GM18868 (cell line): Measurements from ENCODE around the gene S100A10.

ENCODE experiments used
- ATAC-seq: cut with Tn5 transposase; IDR thresholded peaks from one replicate; pipeline ENCODE4 v1.9.1; 2021; ENCODE audit warnings: mild to moderate bottlenecking, moderate library complexity; ENCODE audit not compliant: unreplicated experiment

Gene S100A10

DNA sequence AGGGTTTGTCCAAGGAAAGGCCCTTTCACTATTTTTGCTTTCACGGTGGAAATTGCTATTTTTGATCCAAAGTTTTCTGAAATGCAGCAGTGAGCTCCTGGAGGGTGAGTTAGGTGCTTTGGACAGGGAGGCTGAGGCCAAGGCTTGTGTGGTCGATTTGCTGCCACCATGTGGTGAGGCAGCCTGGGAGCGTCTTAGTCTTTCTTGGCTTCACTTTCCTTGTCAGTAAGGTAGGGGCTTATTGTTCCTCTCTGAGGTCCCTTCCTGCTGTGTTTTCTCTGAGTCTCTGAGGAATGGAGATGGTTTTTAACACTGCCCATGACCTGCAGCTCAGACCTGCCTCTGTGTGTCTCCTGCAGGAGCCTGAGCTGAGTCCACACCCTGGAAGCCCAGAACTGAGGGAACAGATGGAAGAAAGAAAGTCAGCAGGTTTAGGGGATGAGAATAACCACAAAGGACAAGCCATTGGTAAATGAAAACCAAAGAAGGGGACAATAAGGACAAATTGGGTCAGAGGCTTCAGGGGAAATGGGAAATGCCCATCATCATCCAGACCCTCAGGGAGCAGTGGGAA, 20.1 kb upstream of the S100A10 start:
- no peak for ATAC-seq

DNA sequence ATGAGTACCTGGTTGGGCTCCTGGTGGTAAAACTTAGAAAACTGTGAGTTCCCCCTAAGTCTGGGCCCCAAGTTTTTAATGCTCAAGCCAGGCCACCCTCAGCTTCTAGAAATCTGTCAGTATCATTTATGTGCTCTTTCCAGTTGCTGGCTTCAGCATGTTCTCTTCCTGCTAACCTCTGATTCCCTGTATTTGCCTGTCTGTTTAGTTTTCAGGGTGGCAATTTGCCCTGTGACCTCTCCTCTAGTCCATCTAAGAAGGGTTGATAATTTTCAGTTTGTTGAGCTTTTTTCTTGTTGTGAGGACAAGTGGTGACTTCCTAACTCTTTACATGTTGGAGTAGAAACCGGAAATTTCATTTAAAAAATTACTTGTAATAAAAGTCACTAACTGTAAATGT, 16.0 kb upstream of the S100A10 start:
- ATAC-seq = no peak

DNA sequence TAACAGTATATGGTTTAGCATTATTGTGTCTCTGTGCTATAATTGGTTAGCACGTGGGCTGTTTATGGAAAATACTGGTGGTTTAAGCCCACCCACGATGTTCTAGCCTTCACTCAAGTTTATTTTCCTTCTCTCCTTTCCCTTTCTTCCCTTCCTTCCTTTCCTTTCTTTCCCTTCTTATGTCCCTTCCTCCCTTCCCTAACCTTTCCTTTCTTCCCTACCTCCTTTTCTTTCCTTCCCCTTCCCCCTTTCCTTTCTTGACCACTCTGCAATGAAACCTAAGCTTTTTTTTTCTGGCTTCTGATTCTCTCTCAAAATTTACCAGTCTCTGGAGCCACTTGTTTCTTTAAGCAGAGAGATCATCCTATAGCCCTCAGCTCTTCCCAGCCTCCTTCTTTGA, 13.4 kb upstream of the S100A10 start:
- no peak for ATAC-seq

DNA sequence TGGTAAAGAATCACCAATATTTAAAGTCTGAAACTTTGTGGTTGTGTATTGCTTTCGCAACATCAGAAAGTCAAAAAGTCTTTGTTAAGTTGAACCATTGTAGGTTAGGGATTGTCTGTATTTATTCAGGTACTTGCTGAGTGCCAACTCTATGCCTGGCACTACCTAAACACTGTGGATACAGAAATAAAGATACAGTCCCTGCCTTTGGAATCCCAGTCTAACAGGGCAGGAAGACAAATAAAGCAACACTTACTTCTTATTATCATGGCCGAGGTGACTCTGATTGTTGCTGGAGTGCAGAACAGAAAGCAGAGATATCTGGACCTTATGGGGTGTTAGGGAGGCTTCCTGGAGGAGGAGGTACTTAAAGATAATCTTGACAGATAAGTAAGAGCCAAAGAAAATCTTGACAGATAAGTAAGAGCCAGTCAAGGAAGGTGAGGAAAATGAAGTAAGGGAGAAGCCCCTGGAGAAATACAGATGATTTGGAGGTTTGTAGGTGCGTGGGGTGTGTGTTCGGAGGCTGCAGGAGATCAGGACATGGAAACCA, 11.8 kb upstream of the S100A10 start:
- ATAC-seq = no peak

- ATAC-seq = no peak
Observed at GRCh38 chr1:152003846-152004442, 10.3 kb upstream of the S100A10 start.

DNA sequence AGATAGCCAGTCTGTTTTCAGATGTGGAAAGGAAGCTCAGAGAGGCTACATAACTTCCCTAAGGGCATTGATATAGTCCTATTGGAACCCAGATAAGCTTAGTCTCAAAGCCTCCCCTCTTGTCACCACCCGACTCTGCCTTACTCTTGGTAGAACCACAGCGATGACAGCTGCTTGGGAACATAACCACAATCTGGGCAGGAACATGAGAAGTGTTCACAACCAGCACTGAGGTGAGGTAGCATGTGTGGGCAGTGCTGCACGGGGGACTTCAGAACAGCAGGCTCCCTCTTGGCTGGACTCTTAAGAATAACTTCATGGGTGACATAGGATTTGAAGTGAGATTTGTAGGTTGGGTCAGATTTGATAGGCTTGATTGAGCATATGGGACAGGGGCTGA, 9.3 kb upstream of the S100A10 start:
- ATAC-seq = no peak

DNA sequence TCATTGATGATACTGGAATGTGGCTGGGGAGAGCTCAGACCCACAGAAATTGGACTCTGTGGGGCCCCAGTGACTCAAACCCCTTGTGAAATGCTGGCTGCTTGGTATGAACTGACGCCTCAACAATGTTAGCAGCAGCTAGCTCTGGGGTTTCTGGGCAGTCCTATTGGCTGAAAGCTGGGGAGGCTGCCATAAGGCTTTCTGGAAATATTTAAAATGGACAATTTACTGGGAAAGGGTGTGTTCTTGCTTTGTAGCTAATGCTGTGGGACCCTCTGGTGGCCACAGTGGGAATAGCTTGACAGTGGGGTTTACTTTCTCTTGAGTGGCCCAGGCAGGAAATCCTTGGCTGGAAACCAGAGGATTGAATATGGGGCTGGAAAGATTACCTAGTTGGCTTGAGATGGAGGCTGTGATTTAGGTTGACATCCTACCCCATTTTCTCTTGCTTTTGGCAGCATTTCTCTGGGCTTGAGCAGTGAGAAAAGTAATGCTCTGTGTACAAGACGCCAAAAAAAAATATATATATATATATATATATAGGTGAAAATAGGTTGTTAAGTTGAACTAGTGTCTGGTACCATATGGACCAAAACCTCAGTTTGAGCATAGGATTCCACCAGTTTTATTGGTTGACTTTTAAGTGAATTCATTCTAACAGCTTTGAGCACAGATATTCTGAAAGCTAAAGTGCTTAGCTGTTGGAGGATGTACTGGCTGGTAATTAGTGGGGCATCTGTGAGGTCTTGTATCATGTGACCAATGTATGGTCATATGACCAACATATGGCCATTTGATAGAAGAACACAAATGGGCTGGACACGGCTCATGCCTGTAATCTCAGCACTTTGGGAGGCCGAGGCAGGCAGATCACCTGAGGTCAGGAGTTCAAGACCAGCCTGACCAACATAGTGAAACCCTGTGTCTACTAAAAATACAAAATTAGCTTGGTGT, 8.2 kb upstream of the S100A10 start:
- ATAC-seq = no peak

DNA sequence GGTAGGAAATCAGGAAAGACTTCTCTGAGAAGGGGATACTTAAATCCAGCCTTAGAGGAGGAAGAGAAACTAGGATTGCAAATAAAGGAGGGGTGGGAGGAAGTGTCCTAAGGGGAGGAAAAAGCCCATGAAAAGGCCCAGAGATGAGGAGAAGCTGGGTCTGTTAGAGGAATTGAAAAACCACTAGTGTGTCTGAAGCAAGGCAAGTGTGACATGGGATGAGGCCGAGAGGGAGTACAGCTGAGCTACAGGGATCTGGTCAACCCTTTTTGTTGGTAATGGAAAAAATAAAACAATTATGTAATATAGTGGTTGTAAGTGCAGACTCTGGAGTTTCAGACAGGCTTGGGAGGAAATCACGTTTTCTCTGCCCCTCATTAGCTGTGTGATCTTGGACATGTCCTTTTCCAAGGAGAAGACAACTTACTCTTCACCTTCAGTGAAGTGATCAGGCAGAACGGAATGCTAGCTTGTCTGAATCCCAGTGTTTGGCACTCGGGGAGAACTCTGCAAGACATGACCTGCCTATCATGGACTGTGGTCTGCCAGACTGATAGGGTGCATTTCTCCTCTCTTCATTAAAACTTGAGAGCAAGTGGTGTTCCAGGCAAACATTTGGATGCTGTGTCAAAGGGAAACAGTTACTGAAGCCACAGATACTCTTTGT, 7.4 kb upstream of the S100A10 start:
- ATAC-seq = no peak

DNA sequence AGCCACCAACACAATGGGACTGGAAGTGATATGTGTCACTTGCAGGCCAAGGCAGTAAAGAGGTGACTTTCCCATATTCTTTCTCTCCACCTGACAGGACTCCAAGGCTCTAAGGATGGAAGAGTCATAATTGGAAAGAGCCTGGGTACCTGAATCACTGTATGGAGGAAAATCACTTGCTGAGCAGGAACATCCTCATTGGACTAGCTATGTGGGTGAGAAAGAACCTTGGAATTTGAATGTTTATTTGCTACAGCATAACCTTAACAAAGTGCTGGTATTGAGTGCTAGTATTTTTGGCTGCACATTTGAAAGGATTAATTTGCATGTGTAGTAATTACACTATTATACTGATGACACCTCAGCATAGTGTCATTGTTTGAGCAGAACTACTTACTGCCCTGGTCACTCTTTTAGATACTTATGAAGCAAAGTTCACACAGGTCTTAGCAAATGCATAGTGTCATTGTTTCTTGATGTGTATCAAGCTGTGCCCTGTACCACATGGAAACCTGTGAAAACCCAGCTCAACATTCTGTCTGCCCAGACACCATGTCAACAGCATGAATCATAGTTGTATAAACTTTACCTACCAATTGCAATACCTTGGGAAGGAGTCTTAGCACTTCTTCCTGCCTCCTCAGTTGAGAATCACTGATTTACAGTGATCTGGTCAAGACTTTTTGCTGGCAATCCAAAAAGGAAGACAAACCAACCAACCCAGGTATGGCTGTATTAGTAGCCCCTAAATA, 5.1 kb upstream of the S100A10 start:
- no peak for ATAC-seq

DNA sequence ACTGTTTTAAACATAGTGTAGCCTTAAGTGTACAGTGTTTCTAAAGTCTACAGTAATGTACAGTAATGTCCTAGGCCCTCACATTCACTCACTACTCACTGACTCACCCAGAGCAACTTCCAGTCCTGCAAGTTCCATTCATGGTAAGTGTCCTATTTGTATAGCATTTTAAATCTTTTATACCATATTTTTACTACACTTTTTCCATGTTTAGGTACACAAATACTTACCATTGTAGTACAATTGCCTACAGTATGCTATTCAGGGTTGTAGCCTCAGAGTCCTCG, 3.6 kb upstream of the S100A10 start:
- no peak for ATAC-seq

DNA sequence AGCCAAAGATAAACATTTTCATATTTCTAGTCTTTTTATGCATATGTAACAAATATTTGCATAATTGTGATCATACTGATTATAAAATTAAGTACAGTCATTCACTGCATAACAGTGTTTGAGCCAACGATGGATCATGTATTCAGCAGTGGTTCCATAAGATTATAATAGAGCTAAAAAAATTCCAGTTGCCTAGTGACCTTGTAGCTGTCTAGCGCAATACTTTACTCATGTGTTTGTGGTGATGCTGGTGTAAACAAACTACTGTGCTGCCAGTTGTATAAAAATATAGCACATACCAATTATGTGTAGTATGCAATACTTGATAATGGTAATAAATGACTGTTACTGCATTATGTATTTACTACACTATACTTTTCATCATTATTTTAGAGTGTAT, 2.1 kb upstream of the S100A10 start:
- ATAC-seq = no peak

- no peak for ATAC-seq
Observed at GRCh38 chr1:151994956-151995355, 1.3 kb upstream of the S100A10 start.

GRCh38 chr1:151993084-151993733, 450 bp downstream of the S100A10 start:
- ATAC-seq = no peak

- no peak for ATAC-seq
Observed at GRCh38 chr1:151992303-151993083, 1.2 kb downstream of the S100A10 start.

DNA sequence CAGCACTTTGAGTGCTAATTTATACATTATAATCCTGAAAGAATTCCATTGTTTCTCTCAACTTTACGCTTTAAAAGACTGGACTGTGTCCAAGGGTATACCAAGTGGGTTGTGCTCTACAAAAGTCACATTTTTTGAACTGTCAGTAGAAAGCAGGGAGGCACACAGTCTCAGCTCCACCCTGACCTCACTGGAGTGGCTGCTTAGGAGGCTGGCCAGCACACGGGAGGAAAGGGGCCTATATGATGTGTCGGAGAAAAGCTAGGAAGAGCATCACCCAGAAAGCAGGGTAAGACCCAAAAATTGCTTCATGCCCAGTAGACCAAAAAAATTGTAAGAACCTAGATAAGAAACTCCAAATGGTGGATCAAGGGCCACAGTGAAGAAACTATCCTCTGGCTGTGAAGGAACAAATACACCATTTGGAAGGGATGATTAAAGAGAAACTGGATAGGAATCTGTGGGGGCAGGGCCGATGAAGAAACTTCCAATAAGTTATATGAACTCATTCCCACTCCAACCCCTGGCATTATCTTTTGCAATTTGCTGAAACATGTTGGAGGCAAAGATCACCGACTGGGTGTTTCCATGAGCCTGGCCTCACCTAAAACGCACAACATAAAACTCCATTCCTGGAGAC, 1.9 kb downstream of the S100A10 start:
- ATAC-seq = no peak

GRCh38 chr1:151990856-151991198, 2.8 kb downstream of the S100A10 start:
- no peak for ATAC-seq

GRCh38 chr1:151990058-151990855, 3.4 kb downstream of the S100A10 start:
- no peak for ATAC-seq

GRCh38 chr1:151989211-151989862, 4.3 kb downstream of the S100A10 start:
- no peak for ATAC-seq
